Neural progenitor cell (in vitro differentiated cells): ENCODE results near the gene HS3ST2. TPM values are rescaled to one million over a fixed set of nuclear protein-coding genes. Genes with fewer than 3 reads are reported as not detected.

ENCODE experiments used
- DNase-seq: peaks from one replicate; pipeline ENCODE4 v3.0.0-alpha.2; 2016; ENCODE audit warnings: low spot score
- H2AFZ ChIP-seq: fragments of 200-600 bp; sonication (generic); replicated peaks from 2 replicates; pipeline ENCODE4 v1.6.1; 2016; ENCODE audit warnings: antibody characterized with exemption
- H3F3A ChIP-seq: fragments of 200-600 bp; sonication (generic); 2 replicates; pipeline ENCODE4 v1.6.1; 2016; ENCODE audit warnings: antibody characterized with exemption, low read depth
- H3K27ac ChIP-seq: fragments of 200-600 bp; sonication (generic); 2 replicates; pipeline ENCODE4 v1.5.1; 2016; ENCODE audit warnings: mild to moderate bottlenecking
- H3K27me3 ChIP-seq: fragments of 200-600 bp; sonication (generic); 2 replicates; pipeline ENCODE4 v1.6.1; 2016; ENCODE audit warnings: mild to moderate bottlenecking, moderate library complexity
- H3K36me3 ChIP-seq: fragments of 200-600 bp; sonication (generic); 2 replicates; pipeline ENCODE4 v1.5.1; 2016
- H3K4me1 ChIP-seq: fragments of 200-600 bp; sonication (generic); 2 replicates; pipeline ENCODE4 v1.6.1; 2016; ENCODE audit warnings: mixed run types
- H3K4me2 ChIP-seq: fragments of 200-600 bp; sonication (generic); 2 replicates; pipeline ENCODE4 v1.6.1; 2016
- H3K4me3 ChIP-seq: fragments of 200-600 bp; sonication (generic); 2 replicates; pipeline ENCODE4 v1.5.1; 2016
- H3K79me2 ChIP-seq: fragments of 200-600 bp; sonication (generic); 2 replicates; pipeline ENCODE4 v1.6.1; 2016; ENCODE audit warnings: low read depth
- H3K9ac ChIP-seq: fragments of 200-600 bp; sonication (generic); 2 replicates; pipeline ENCODE4 v1.6.1; 2016
- H3K9me3 ChIP-seq: fragments of 200-600 bp; sonication (generic); 2 replicates; pipeline ENCODE4 v1.5.1; 2016; ENCODE audit warnings: low read depth
- H4K20me1 ChIP-seq: fragments of 200-600 bp; sonication (generic); 2 replicates; pipeline ENCODE4 v1.6.1; 2016; ENCODE audit warnings: low read depth
- H3K27ac Mint-ChIP-seq: 3 replicates; pipeline ENCODE4 v1.8.0; 2021; ENCODE audit warnings: mixed read lengths
- H3K27me3 Mint-ChIP-seq: 2 replicates; pipeline ENCODE4 v1.8.0; 2022; ENCODE audit warnings: low read depth, mild to moderate bottlenecking, inconsistent platforms, moderate library complexity, mixed read lengths; ENCODE audit not compliant: insufficient read depth
- H3K36me3 Mint-ChIP-seq: 3 replicates; pipeline ENCODE4 v1.8.0; 2021; ENCODE audit warnings: mixed read lengths
- H3K4me1 Mint-ChIP-seq: 3 replicates; pipeline ENCODE4 v1.8.0; 2021; ENCODE audit warnings: mixed read lengths
- H3K4me3 Mint-ChIP-seq: 3 replicates; pipeline ENCODE4 v1.8.0; 2021; ENCODE audit warnings: mild to moderate bottlenecking, moderate library complexity, mixed read lengths
- H3K9me3 Mint-ChIP-seq: 3 replicates; pipeline ENCODE4 v1.8.0; 2020; ENCODE audit warnings: mixed read lengths
- CTCF ChIP-seq: fragments of 200-600 bp; sonication (generic); IDR thresholded peaks from 2 replicates; pipeline ENCODE4 v1.5.1; 2017; ENCODE audit warnings: antibody characterized with exemption, mild to moderate bottlenecking
- EZH2 ChIP-seq: fragments of 200-600 bp; sonication (generic); IDR thresholded peaks from 2 replicates; pipeline ENCODE4 v1.6.1; 2017; ENCODE audit warnings: antibody characterized with exemption, mild to moderate bottlenecking, moderate library complexity
- EZH2phosphoT487 ChIP-seq: fragments of 200-600 bp; sonication (generic); IDR thresholded peaks from 2 replicates; pipeline ENCODE4 v1.6.1; 2017; ENCODE audit warnings: antibody characterized with exemption
- total RNA-seq: library from RNA; depleted of rRNA; stranded (reverse); fragments of >200 nt; gene quantifications from 2 replicates; pipeline ENCODE4 v1.2.3, GENCODE V29; 2015; ENCODE audit warnings: low replicate concordance

The HS3ST2 gene
- total RNA-seq, 1 donor from 2014 or later: not detected

- H2AFZ ChIP-seq: no peak overlapping the region
- no peaks in the 10 kb centered on the region for H4K20me1 ChIP-seq
- TF ChIP-seq CTCF: no peak
- no peak for TF ChIP-seq EZH2phosphoT487
- no peak for TF ChIP-seq EZH2
- H3K36me3 ChIP-seq: no peaks in the 10 kb centered on the region
- Mint-ChIP-seq H3K36me3 (no peaks in the 10 kb centered on the region), H3K9me3 (no peaks in the 10 kb centered on the region), H3K27ac (no peak overlapping the region), H3K4me3 (no peak overlapping the region), H3K27me3 (no peaks in the 10 kb centered on the region), H3K4me1 (no peaks in the 10 kb centered on the region)
- H3F3A ChIP-seq: no peaks in the 10 kb centered on the region
- no peaks in the 10 kb centered on the region for H3K27me3 ChIP-seq
- H3K27ac ChIP-seq: no peak overlapping the region
- no peak overlapping the region for H3K4me3 ChIP-seq
- no peak overlapping the region for H3K4me2 ChIP-seq
- H3K9me3 ChIP-seq: no peaks in the 10 kb centered on the region
- H3K9ac ChIP-seq: no peak overlapping the region
- no peaks in the 10 kb centered on the region for H3K4me1 ChIP-seq
- H3K79me2 ChIP-seq: no peaks in the 10 kb centered on the region
- DNase-seq: no peak
Measured at GRCh38 chr16:22861580-22861979, 47.6 kb downstream of the HS3ST2 start.

- Histone ChIP-seq H3K4me1 (no peaks in the 10 kb centered on the region), H3K9me3 (no peaks in the 10 kb centered on the region), H3K27ac (no peak overlapping the region), H3K27me3 (no peaks in the 10 kb centered on the region), H3K79me2 (no peaks in the 10 kb centered on the region), H2AFZ (no peak overlapping the region), H3K4me3 (no peak overlapping the region), H3K36me3 (no peaks in the 10 kb centered on the region), H3K9ac (no peak overlapping the region), H4K20me1 (no peaks in the 10 kb centered on the region), H3K4me2 (no peak overlapping the region), H3F3A (no peaks in the 10 kb centered on the region)
- no peak overlapping the region for H3K4me3 Mint-ChIP-seq
- H3K4me1 Mint-ChIP-seq: no peaks in the 10 kb centered on the region
- H3K27ac Mint-ChIP-seq: no peak overlapping the region
- no peak for TF ChIP-seq EZH2phosphoT487
- TF ChIP-seq EZH2: no peak
- TF ChIP-seq CTCF: no peak
- DNase-seq: no peak
- no peaks in the 10 kb centered on the region for H3K27me3 Mint-ChIP-seq
- no peaks in the 10 kb centered on the region for H3K36me3 Mint-ChIP-seq
- no peaks in the 10 kb centered on the region for H3K9me3 Mint-ChIP-seq
Measured at GRCh38 chr16:22862046-22862445, 48.1 kb downstream of the HS3ST2 start.

GRCh38 chr16:22864375-22864774 is 50.4 kb downstream of the HS3ST2 start:
- no peaks in the 10 kb centered on the region for H3K27me3 Mint-ChIP-seq
- H3K79me2 ChIP-seq: no peaks in the 10 kb centered on the region
- no peak overlapping the region for H3K4me2 ChIP-seq
- no peaks in the 10 kb centered on the region for H3K36me3 ChIP-seq
- H3K9me3 Mint-ChIP-seq: no peaks in the 10 kb centered on the region
- TF ChIP-seq EZH2 (no peak), CTCF (no peak), EZH2phosphoT487 (no peak)
- no peaks in the 10 kb centered on the region for H3K4me1 ChIP-seq
- H3K27me3 ChIP-seq: no peaks in the 10 kb centered on the region
- H3K27ac Mint-ChIP-seq: no peak overlapping the region
- H3K4me3 ChIP-seq: no peak overlapping the region
- H3K36me3 Mint-ChIP-seq: no peaks in the 10 kb centered on the region
- no peak overlapping the region for H3K9ac ChIP-seq
- no peaks in the 10 kb centered on the region for H4K20me1 ChIP-seq
- H2AFZ ChIP-seq: no peak overlapping the region
- no peak for DNase-seq
- H3K4me3 Mint-ChIP-seq: no peak overlapping the region
- no peaks in the 10 kb centered on the region for H3K4me1 Mint-ChIP-seq
- no peaks in the 10 kb centered on the region for H3K9me3 ChIP-seq
- no peaks in the 10 kb centered on the region for H3F3A ChIP-seq
- H3K27ac ChIP-seq: no peak overlapping the region
